HG03469 (cell line): ENCODE measurements around the gene FBXO47.

Experiments used
- ATAC-seq: cut with Tn5 transposase; IDR thresholded peaks from one replicate; pipeline ENCODE4 v1.9.1; 2021; ENCODE audit warnings: mild to moderate bottlenecking, moderate library complexity, moderate number of reproducible peaks; ENCODE audit not compliant: unreplicated experiment

The FBXO47 gene

GRCh38 chr17:38967290-38967738 lies at the start of gene FBXO47:
Gene FBXO47, minus strand, starts transcription at chr17:38967403. Its CDS starts 4,378 bp downstream, at chr17:38963025.
- no peak for ATAC-seq

GRCh38 chr17:39016193-39017153 lies 49.3 kb upstream of the FBXO47 start:
- no peak for ATAC-seq

- ATAC-seq: no peak
These were observed 48.3 kb upstream of the FBXO47 start for GRCh38 chr17:39015546-39015935.

- ATAC-seq: no peak
These were observed 47.8 kb upstream of the FBXO47 start for GRCh38 chr17:39014795-39015545.

- ATAC-seq: no peak
These were observed 47.0 kb upstream of the FBXO47 start for GRCh38 chr17:39014044-39014794.

GRCh38 chr17:39012725-39013124 lies 45.5 kb upstream of the FBXO47 start:
- no peak for ATAC-seq

- ATAC-seq: no peak
These were observed 44.8 kb upstream of the FBXO47 start for GRCh38 chr17:39011907-39012468.

GRCh38 chr17:39009581-39010001 lies 42.4 kb upstream of the FBXO47 start:
- ATAC-seq: no peak

- no peak for ATAC-seq
These were observed 41.4 kb upstream of the FBXO47 start for GRCh38 chr17:39008633-39009032.

GRCh38 chr17:39002991-39003715 lies 36.0 kb upstream of the FBXO47 start:
- ATAC-seq: no peak

- ATAC-seq: no peak
These were observed 34.8 kb upstream of the FBXO47 start for GRCh38 chr17:39001703-39002637.

- no peak for ATAC-seq
These were observed 32.9 kb upstream of the FBXO47 start for GRCh38 chr17:39000021-39000601.

- ATAC-seq: no peak
These were observed 29.6 kb upstream of the FBXO47 start for GRCh38 chr17:38996660-38997337.

GRCh38 chr17:38994026-38994425 lies 26.8 kb upstream of the FBXO47 start:
- no peak for ATAC-seq

GRCh38 chr17:38984666-38985065 lies 17.5 kb upstream of the FBXO47 start:
- no peak for ATAC-seq

- no peak for ATAC-seq
These were observed 15.9 kb upstream of the FBXO47 start for GRCh38 chr17:38982858-38983746.

- no peak for ATAC-seq
These were observed 14.4 kb upstream of the FBXO47 start for GRCh38 chr17:38981636-38982035.
